HepG2 (cell line): ENCODE results near the gene TEX19. TPM values are rescaled to one million over a fixed set of nuclear protein-coding genes. Genes with fewer than 3 reads are reported as not detected.
A peak's percentile ranks its signal among the peaks of the same experiment; 100 is the strongest.

Source experiments
- ERF ChIP-seq: IDR thresholded peaks from 2 replicates; pipeline ENCODE4 v1.6.1; 2018; ENCODE audit warnings: missing biosample characterization, missing genetic modification reagents
- HNRNPL ChIP-seq: fragments of 200-400 bp; formaldehyde crosslinking; IDR thresholded peaks from 2 replicates; pipeline ENCODE4 v1.6.1; 2017; ENCODE audit warnings: mild to moderate bottlenecking, low read depth, low read length
- KAT2B ChIP-seq: fragments of 150-350 bp; IDR thresholded peaks from 2 replicates; pipeline ENCODE4 v1.6.1; 2014; ENCODE audit warnings: low read depth, low read length, borderline replicate concordance
- KLF13 ChIP-seq: sonication (generic); formaldehyde crosslinking; IDR thresholded peaks from 2 replicates; pipeline ENCODE4 v1.4.0; 2020; ENCODE audit warnings: mild to moderate bottlenecking, missing genetic modification reagents
- MAFK ChIP-seq, 2 experiments: IDR thresholded peaks in 1 of 2; conservative IDR thresholded peaks in 1 of 2; 2 replicates each; pipeline ENCODE4 v1.6.1; 2011; ENCODE audit warnings: improper control_type of control experiment in 2 of 2, low read length in 2 of 2
- MEIS2 ChIP-seq: sonication (generic); formaldehyde crosslinking; IDR thresholded peaks from 2 replicates; pipeline ENCODE4 v1.9.0; 2021; ENCODE audit warnings: mild to moderate bottlenecking, missing genetic modification reagents
- MXD4 ChIP-seq: IDR thresholded peaks from 2 replicates; pipeline ENCODE4 v1.6.1; 2016; ENCODE audit warnings: mild to moderate bottlenecking, missing biosample characterization, missing genetic modification reagents
- NAIF1 ChIP-seq: sonication (generic); formaldehyde crosslinking; IDR thresholded peaks from 2 replicates; pipeline ENCODE4 v1.5.0; 2020; ENCODE audit warnings: mild to moderate bottlenecking, missing genetic modification reagents, borderline replicate concordance
- PRDM10 ChIP-seq: sonication (generic); formaldehyde crosslinking; IDR thresholded peaks from 2 replicates; pipeline ENCODE4 v1.4.0; 2020; ENCODE audit warnings: low read depth, missing genetic modification reagents
- RBM22 ChIP-seq: fragments of 200-400 bp; formaldehyde crosslinking; optimal IDR thresholded peaks from 2 replicates; pipeline ENCODE3; 2017; ENCODE audit warnings: mild to moderate bottlenecking, low read length, moderate library complexity
- SOX5 ChIP-seq: IDR thresholded peaks from 2 replicates; pipeline ENCODE4 v1.6.1; 2016; ENCODE audit warnings: borderline replicate concordance
- THAP9 ChIP-seq: sonication (generic); formaldehyde crosslinking; IDR thresholded peaks from 2 replicates; pipeline ENCODE4; 2020; ENCODE audit warnings: missing genetic modification reagents, mild to moderate bottlenecking, borderline replicate concordance
- YEATS2 ChIP-seq: sonication (generic); formaldehyde crosslinking; IDR thresholded peaks from 2 replicates; pipeline ENCODE4 v1.4.0; 2020; ENCODE audit warnings: missing genetic modification reagents, borderline replicate concordance
- ZFP90 ChIP-seq: sonication (generic); formaldehyde crosslinking; IDR thresholded peaks from 2 replicates; pipeline ENCODE4 v1.8.0; 2022; ENCODE audit warnings: missing genetic modification reagents, mild to moderate bottlenecking, inconsistent platforms, borderline replicate concordance
- ZFYVE20 ChIP-seq: sonication (generic); formaldehyde crosslinking; IDR thresholded peaks from 2 replicates; pipeline ENCODE4 v1.8.0; 2023; ENCODE audit warnings: low read depth, mild to moderate bottlenecking, moderate library complexity, missing genetic modification reagents, borderline replicate concordance
- ZNF160 ChIP-seq: sonication (generic); formaldehyde crosslinking; IDR thresholded peaks from 2 replicates; pipeline ENCODE4 v1.8.0; 2022; ENCODE audit warnings: mild to moderate bottlenecking, inconsistent platforms, missing genetic modification reagents
- ZNF251 ChIP-seq: sonication (generic); formaldehyde crosslinking; IDR thresholded peaks from 2 replicates; pipeline ENCODE4 v1.9.0; 2021; ENCODE audit warnings: mild to moderate bottlenecking, missing genetic modification reagents
- ZNF567 ChIP-seq: sonication (generic); formaldehyde crosslinking; IDR thresholded peaks from 2 replicates; pipeline ENCODE4 v1.8.1; 2023; ENCODE audit warnings: mild to moderate bottlenecking, missing genetic modification reagents, borderline replicate concordance
- polyA plus RNA-seq, 8 experiments: library from polyadenylated mRNA; depleted of rRNA in 3 of 8; stranded (reverse) in 7 of 8; unstranded in 1 of 8; fragments of >200 nt; fragmentation: Illumina TruSeq in 4 of 8; extraction: Trizol in 4 of 8; gene quantifications; 2 replicates each; pipeline versions ENCODE4 v1.2.1 to v1.2.3, GENCODE V29; 2011 to 2016; ENCODE audit warnings: low read depth in 4 of 8, missing spikeins in 1 of 8, mixed read lengths in 1 of 8; ENCODE audit not compliant: insufficient read depth in 1 of 8
- total RNA-seq, 5 experiments: library from RNA; depleted of rRNA; stranded (reverse); fragments of >200 nt; fragmentation: Illumina TruSeq; extraction: Trizol; gene quantifications; 2 replicates each; pipeline ENCODE4 v1.2.3, GENCODE V29; 2016; ENCODE audit warnings: low read depth in 1 of 5
- TF ChIP-seq, protein P1 (sequence below): fragments of 450-650 bp; IDR thresholded peaks from 2 replicates; pipeline ENCODE4 v1.6.1; 2016
- TF ChIP-seq, protein P2 (sequence below): sonication (generic); formaldehyde crosslinking; IDR thresholded peaks from 2 replicates; pipeline ENCODE4 v1.4.0; 2020; ENCODE audit warnings: missing genetic modification reagents

TEX19 gene
- total and polyA plus RNA-seq, 2 of the 13 experiments (the other 11 are each of a cell fraction or from before 2014, with no cell fraction given): 1.3 to 6.0 TPM

GRCh38 chr17:82346342-82347300 is 12.4 kb upstream of the TEX19 start (continued):
- peak; percentile 75; the same call in 1 of the 2 replicates for TF ChIP-seq KLF13
- peak; percentile 82 for TF ChIP-seq MXD4 (CRISPR knock-in tag)
- TF ChIP-seq MEIS2 (CRISPR knock-in tag): peak; percentile 97; the same call in 1 of the 2 replicates
- no peak for TF ChIP-seq MAFK (conservative IDR thresholded peaks at IDR 0.05 in 1 of 2, IDR thresholded peaks at IDR 0.05 in 1 of 2; ENCODE audit: low read length in 2 of 2)
- TF ChIP-seq KAT2B: peak; percentile 64; the same call in 1 of the 2 replicates
- TF ChIP-seq ZFYVE20 (CRISPR knock-in tag): no peak
- TF ChIP-seq ZNF160 (CRISPR knock-in tag): peak; percentile 86
- TF ChIP-seq YEATS2 (CRISPR knock-in tag): peak; percentile 89; the same call in 1 of the 2 replicates
- TF ChIP-seq SOX5 (CRISPR knock-in tag): peak; percentile 100
- TF ChIP-seq NAIF1: peak; percentile 67; the same call in 1 of the 2 replicates
- no peak for TF ChIP-seq THAP9 (CRISPR knock-in tag)
- TF ChIP-seq HNRNPL: peak; percentile 81
- TF ChIP-seq, protein P1, sequence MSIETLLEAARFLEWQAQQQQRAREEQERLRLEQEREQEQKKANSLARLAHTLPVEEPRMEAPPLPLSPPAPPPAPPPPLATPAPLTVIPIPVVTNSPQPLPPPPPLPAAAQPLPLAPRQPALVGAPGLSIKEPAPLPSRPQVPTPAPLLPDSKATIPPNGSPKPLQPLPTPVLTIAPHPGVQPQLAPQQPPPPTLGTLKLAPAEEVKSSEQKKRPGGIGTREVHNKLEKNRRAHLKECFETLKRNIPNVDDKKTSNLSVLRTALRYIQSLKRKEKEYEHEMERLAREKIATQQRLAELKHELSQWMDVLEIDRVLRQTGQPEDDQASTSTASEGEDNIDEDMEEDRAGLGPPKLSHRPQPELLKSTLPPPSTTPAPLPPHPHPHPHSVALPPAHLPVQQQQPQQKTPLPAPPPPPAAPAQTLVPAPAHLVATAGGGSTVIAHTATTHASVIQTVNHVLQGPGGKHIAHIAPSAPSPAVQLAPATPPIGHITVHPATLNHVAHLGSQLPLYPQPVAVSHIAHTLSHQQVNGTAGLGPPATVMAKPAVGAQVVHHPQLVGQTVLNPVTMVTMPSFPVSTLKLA: peak; percentile 90
- no peak for TF ChIP-seq RBM22
- TF ChIP-seq ZNF567: peak; percentile 62; the same call in 1 of the 2 replicates
- TF ChIP-seq PRDM10 (CRISPR knock-in tag): peak; percentile 89; the same call in 1 of the 2 replicates
- peak; percentile 98 for TF ChIP-seq ERF (CRISPR knock-in tag)
- TF ChIP-seq, protein P2, sequence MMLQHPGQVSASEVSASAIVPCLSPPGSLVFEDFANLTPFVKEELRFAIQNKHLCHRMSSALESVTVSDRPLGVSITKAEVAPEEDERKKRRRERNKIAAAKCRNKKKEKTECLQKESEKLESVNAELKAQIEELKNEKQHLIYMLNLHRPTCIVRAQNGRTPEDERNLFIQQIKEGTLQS (CRISPR knock-in tag): peak; percentile 74; the same call in 1 of the 2 replicates
- peak; percentile 76; the same call in 1 of the 2 replicates for TF ChIP-seq ZFP90 (CRISPR knock-in tag)
- peak; percentile 51; the same call in 1 of the 2 replicates for TF ChIP-seq ZNF251 (CRISPR knock-in tag)
